Gastroesophageal sphincter (tissue), 2 donors: ENCODE measurements around the gene NPFF.

Experiments used
- POLR2A ChIP-seq, 2 donors: fragments of 450-650 bp; IDR thresholded peaks; one replicate each; pipeline ENCODE4 v1.6.1; 2017; ENCODE audit warnings: antibody characterized with exemption in 2 of 2, mild to moderate bottlenecking in 2 of 2, moderate library complexity in 1 of 2
- POLR2AphosphoS5 ChIP-seq: sonication (generic); formaldehyde crosslinking; IDR thresholded peaks from one replicate; pipeline ENCODE4 v1.6.1; 2017; ENCODE audit warnings: antibody characterized with exemption

DNA sequence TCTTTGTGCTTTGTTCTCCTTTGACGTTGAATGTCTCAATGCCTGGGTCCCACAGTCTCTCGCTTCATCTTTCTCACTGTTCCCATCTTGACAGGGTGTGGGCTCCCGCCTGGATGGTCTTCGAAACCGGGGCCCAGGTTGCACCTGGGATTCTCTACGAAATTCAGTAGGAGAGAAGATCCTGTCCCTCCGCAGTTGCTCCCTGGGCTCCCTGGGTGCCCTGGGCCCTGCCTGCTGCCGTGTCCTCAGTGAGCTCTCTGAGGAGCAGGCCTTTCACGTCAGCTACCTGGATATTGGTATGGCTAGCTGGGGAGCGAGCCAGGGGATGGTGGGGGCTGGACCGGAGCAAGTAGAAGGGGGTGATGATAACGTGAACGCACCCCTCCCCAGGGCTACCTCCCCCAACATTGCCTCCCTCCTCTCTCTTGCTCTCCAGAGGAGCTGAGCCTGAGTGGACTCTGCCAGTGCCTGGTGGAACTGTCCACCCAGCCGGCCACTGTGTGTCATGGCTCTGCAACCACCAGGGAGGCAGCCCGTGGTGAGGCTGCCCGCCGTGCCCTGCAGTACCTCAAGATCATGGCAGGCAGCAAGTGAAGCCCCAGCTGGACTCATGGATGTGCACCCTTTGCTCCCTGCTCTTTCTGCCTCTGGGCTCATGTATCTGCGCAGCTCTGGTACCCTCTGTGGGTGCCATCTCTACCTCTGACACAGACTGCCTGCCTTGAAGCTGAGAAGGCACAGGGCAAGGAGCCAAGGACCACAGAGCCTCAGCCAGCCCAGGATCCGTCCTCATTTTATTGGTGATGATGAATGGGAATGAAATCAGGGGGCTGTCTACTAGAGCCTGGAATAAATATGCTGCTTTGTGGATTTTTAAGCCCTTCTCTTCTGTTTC lies 1.5 kb downstream of the NPFF start:
- no peak for TF ChIP-seq POLR2A (IDR thresholded peaks at IDR 0.05)
- no peak for TF ChIP-seq POLR2AphosphoS5
